Fibroblast of skin of abdomen (primary cell): ENCODE measurements around the gene KSR2. TPM values are rescaled to one million over a fixed set of nuclear protein-coding genes. Genes with fewer than 3 reads are reported as not detected.
"Not testable (repeated sequence)": the region's sequence is repeated elsewhere in the genome, so short reads cannot be mapped to it uniquely, and the experiment has no call there.

Experiments
- DNase-seq: peaks from one replicate; pipeline ENCODE4 v3.0.0-alpha.2; 2013
- polyA plus RNA-seq, 2 experiments: library from polyadenylated mRNA; unstranded; fragments of 120-200 nt; gene quantifications; one replicate each; pipeline ENCODE4 v1.2.1, GENCODE V29; 2013; ENCODE audit not compliant: insufficient read length in 2 of 2

Gene KSR2
- polyA plus RNA-seq (2013, experiment 1 of 2; ENCODE audit: insufficient read length), result 0.36 TPM
- 0.21 TPM for polyA plus RNA-seq (2013, experiment 2 of 2; ENCODE audit: insufficient read length)

DNA sequence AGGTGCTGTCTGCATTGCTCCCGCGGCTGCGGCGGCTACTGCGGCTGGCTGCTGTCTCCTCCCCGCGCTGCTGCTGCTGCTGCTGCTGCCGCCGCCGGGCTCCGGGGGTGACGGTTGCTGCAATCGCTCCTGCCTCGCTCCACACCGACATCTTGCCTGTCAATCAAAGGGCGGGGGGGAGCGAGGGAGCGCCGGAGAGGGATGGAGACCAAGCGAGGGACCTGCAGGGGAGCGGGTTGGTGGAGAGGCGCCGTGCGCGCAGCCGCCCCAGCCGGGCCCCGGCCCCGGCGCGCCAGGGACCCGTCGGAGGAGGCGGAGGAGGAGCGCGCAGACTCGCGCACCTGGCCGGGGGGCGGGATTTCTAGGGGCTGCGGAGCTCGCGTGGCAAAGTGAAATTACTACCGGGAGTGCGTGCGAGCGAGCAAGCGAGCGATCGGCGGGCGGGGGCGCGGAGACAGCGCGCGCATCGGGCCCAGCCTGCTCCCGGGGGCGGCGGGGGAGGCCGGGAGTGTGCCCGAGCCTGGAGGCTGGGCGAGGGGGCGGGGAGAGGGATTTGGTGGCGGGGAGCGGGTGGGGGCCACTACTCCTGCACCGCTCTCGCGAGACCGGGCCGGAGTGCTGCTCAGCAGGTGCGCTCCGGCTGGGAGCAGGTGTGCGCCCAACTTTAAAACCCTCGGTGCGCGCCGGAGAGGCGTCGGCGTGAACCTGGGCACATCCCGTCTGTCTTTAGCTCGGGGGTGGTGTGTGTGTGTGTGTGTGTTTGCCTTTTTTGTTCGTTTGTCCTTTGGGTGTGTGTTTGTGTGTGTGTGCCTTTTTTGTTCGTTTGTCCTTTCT is at the start of gene KSR2:
KSR2 (minus strand) TSS at position 165 of the 834 bp plus-strand sequence. CDS start 735 bp downstream, outside the sequence.
- peak; percentile 26 for DNase-seq

DNA sequence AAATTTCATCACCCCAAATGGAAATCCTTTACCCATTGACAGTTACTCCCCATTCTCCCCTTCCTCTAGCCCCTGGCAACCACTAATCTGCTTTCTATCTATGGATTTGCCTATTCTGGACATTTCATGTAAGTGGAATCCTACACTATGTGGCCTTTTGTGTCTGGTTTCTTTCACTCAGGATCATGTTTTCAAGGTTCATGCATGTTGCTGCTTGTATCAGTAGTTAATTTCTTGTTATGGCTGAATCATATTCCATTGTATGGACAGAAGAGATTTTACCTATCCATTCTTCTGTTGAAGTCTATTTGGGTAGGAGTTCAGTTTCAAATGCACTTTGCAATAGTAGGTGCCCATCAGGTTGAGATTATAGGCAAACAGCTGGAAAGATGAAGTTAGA is 49.1 kb upstream of the KSR2 start:
- no peak for DNase-seq

DNA sequence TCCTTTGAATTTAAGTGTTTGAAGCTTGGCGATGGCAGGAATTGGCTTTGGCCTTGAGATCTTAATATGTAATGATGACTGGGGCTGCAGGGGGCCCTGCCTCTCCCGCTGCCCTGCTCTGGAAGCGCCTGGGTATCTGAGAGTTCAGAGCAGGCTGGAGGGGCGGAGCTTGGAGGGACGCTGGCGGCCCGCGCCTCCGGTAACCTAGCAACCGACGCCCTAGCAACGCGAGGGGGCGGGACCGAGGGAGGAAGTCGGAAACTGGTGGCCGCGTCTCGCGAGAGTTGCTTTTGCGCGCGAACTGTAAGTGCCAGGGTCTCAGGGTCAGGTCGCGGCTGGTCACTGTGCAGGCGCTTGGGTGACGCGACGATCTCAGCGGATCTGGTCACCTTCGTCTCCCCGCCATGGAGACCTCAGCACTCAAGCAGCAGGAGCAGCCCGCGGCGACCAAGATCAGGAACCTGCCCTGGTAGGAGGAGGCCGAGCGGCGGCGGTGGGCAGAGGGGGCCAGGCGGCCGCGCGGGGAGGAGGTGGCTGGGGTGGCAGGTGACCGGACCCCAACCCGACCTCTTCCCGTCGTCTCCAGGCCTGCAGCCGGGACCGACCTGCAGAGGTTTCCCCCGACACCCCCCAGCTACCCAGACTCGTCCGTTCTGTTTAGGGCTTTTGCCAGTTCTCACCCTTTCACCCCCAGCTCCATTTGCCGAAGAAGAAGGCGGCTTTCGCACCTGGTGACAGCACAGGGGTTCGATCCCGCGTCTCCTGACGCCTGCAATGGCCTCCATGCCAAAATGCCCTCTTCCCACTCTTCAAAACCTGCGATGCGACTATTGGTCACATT is 47.9 kb upstream of the KSR2 start, which contains the start of gene RFC5:
RFC5 (plus strand) TSS at position 280 of the 841 bp plus-strand sequence; CDS start at position 405, 125 bp downstream.
- peak; percentile 97 for DNase-seq

DNA sequence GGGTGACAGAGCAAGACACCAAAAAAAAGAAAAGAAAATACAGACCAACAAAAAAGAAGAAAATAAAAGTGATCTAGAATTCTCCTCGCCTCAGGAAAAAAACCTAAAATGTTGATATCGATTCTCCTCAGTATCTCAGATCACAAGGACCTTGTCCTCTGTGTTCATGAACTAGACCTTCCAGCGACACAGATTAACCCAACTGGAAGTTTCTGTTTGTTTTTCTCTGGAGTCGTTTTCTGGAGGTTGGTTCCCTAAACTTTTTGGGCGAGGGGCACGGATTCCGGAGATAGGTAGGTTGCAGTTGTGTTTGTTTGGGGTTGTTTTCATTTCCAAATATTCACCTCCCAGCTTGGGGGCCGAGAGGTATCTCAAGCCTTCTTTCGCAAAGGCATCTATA is 47.2 kb upstream of the KSR2 start:
- no peak for DNase-seq

DNA sequence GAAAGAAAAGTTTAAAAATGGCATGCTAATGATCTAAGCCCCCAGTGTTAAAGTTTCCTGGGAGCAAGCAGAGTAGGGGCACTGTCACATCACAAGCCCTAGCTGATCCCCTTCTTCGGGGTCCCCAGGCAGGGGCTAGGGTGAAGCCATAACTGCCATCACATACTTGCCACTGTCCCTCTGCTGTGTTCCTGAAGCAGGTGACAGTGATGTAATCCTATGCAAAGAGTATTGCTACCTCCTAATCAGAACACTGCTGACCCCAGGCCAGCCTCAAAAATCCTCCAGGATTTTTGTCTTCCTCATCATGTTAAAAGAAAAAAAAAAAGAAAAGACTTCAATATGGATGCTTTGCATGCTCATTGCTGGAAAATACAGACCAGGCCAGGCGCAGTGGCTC is 46.5 kb upstream of the KSR2 start:
- no peak for DNase-seq

DNA sequence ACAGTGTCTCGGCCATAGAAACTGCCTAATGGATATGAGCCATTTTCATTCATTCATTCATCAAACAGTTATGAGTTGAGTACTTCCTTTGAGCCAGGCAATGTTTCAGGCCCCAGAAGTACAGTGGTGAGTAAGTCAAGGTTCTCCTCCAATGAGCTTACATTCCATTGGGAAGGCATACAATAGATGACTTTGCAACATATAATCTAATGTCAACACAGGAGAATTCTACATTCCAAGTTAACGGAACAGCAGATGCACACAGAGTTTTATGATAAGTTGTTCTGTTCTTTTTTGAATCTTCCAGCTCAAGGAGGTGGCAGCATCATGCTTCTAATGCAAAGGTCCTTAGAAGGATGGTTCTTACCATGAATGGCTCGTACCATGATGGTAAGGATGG is 44.5 kb upstream of the KSR2 start:
- DNase-seq, result no peak

DNA sequence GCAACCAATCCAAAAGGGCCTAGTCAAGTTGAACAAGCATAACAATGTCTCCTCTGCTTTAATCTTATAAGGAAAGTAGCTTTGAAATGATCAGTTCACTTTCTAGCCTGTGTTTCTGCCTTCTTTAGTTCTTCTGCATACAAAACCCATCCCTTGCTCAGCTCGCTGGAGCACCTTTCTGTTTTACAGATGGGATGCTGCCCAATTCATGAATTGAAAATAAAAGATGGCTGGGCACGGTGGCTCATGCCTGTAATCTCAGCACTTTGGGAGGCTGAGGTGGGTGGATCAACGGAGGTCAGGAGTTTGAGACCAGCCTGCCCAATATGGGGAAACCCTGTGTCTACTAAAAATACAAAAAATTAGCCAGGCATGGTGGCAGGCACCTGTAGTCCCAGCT is 43.2 kb upstream of the KSR2 start:
- DNase-seq, result no peak

DNA sequence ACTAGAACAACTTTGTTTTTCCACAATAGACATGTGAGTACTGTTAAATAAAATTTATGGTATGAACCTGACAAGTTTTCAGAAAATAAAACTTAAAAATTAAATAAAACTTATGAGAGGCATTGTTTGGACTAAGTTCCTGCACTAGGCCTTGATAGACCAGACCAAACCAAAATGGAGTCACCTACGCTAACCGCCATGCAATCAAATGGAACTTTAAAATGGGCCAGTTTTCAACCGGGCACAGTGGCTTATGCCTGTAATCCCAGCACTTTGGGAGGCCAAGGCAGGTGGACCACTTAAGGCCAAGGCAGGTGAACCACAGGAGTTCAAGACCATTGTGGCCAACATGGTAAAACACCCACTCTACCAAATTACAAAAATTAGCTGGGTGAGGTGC is 42.6 kb upstream of the KSR2 start:
- no peak for DNase-seq

DNA sequence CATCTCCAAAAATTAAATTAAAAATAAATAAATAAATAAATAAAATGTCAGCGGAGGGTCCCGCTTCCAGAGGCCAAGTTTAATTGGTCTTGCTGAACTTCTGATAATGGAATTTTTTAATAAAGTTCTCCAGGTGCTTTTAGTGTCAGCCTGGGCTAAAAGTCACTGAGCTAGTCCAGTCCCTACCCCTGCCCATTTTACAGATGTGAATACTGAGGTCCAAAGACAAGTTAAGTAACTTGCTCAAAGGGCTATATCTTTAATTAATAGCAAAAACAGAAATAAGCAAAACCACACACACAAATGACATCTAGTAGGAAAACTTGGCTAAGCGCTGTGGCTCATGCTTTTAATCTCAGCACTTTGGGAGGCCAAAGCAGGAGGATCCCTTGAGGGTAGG is 42.1 kb upstream of the KSR2 start:
- no peak for DNase-seq

DNA sequence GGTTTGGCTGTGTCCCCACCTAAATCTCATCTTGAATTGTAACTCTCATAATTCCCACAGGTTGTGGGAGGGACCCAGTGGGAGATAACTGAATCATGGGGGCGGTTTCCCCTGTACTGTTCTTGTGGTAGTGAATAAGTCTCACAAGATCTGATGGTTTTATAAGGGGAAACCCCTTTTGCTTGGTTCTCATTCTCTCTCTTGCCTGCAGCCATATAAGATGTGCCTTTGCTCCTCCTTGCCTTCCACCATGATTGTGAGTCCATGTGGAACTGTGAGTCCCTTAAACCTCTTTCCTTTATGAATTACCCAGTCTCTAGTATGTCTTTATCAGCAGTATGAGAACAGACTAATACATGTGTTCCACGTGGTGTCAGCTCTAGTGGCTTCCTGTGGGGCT is 31.0 kb upstream of the KSR2 start:
- not testable (repeated sequence) for DNase-seq

DNA sequence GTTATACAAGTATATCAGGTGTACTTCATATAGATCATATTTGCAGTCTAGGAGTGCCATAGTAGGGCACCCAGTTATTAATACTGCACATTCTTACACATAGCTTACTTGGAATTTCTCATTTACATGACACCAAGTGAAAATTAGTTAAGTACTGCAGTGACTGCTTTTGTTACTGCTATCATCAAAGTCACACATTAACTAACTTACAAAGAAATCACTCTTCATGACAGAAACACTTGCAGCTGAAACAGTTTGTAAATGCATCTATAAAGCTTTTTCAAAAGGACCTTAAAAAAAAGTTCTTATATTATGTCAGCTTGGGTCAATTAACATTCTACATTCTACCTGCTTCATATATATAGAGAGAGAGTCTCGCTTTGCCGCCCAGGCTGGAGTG is 29.9 kb upstream of the KSR2 start:
- DNase-seq, result no peak

DNA sequence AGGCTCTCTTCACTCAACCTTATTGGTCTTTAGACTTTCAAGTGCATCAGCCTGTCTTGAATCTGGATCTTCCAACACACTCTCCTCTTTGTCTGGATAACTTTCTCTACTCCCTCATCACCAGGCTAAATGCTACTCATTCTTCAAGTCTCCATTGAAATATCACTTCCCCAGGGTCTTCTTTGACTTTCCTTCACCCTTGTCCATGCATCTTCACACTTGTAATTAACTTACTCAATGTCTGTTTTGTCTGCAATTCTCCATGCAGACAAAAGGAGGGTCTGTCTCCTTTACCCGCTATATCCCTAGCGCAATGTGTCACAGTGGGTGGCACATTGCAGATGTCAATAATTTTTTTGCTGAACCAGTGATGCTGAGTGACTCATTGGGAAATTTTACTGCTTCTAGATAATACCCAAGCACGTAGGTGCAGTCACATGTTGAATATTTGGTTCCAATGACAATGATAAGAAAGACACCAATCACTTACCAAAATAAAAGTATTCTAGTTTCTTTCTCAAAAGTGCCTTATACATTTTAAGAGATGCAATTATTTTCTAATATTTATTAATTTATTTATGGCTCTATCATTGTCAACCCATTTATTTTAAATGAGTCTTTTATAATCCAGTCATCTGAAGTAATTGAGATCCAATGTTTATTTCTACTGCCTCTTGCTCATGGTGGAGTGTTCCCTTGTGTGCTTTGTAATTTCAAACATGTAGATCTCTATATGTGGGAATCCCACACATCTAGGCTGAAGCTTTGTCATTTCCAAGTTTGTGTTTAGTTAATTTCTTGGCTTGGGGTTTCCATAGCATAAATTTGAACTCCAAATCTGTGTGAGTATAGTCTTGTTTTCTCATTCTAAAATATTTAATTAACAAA is 26.0 kb upstream of the KSR2 start:
- no peak for DNase-seq

DNA sequence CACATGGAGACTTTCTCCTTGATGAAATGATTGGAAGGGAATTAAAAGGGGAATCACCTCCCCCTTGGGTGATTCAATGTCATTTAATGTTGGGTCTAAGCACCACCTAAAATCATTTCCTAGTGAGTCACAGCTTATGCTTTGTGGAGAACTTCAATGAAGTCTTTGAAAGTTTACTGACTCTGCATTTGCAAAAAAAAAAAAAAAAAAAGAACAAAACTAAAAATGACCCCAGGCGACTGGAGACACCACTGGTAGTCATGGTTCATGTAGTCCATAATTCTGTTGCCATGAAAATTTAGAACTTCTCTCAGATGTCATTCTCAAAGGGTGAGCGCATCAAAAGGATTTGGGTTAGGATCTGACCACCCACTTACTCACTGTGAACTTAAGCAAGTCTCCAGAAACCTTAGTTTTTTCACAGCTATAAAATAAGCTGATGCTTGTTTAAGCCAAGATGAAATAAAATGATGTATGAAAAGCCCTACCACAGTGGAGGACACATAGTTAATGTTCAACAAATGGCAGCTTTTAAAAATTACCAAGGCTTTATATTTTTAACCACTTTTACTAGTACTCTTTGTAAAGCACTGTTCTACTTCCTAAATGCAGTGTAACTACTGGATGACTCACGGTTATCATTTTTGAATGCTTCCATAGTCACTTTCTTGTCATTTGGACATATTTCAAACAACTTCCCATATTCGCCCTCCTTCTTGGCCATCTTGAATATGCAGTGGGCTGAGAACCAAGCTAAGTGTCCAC is 18.1 kb upstream of the KSR2 start:
- peak; percentile 81 for DNase-seq

DNA sequence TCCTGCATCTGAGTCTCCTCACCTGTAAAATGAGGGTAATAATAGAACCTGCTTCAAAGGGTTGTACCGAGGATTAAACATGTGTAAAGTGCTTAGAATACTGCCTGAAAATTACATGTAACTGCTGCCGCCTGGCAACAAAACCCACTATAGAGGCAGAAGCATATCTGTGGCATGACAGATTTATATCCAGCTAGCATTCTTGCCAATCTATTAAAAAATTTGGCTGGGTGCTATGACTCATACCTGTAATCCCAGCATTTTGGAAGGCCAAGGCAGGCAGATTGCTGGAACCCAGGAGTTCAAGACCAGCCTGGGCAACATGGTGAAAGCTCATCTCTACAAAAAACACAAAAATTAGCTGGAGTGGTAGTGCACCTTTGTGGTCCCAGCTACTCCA is 16.4 kb upstream of the KSR2 start:
- peak; percentile 6 for DNase-seq

DNA sequence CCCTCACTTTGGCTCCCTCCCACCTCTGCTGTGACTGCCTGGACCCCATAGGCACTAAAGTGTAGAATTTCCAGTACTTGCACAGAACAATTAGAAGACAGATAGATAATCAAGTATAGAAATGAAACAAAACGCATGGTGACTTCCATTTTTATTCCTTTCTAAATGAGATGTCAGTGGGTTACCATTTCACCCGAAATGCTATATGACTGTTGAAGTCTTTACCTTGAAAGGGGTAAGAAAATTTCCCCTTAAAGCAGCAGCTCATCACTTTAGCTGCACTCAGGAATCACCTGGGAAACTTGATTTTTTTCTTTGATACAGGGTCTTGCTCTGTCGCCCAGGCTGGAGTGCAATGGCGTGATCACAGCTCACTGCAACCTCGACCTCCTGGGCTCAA is 12.5 kb upstream of the KSR2 start:
- no peak for DNase-seq

DNA sequence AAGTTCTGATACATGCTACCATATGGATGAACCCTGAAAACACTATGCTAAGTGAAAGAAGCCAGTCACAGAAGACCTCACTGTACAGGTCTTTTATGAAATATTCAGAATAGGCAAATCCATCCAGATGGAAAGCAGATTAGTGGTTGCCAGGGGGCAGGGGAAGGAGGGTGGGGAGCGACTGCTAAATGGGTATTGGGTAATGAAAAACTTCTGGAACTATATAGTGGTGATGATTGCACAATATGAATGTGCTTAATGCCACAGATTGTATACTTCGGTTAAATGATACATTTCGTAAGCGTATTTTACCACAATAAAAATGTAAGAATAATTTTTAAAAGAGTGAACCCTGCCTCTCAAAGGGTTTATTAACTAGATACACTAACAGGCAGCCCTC is 11.8 kb upstream of the KSR2 start:
- DNase-seq, result peak; percentile 44

DNA sequence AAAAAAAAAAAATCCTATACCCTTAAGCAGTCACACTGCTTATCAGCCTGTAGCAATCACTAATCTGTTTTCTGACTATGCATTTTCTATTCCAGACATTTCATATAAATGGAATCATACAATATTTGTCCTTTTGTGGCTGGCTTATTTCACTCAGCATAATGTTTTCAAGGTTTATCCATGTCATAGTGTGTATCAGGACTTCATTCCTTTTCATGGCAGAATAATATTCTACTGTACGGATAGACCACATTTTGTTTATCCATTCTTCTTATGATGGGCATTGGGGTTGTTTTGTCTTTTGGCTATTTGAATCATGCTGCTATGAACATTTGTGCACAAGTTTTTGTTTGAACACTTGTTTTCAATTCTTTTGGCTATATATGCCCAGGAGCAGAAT is 8.6 kb upstream of the KSR2 start:
- no peak for DNase-seq

DNA sequence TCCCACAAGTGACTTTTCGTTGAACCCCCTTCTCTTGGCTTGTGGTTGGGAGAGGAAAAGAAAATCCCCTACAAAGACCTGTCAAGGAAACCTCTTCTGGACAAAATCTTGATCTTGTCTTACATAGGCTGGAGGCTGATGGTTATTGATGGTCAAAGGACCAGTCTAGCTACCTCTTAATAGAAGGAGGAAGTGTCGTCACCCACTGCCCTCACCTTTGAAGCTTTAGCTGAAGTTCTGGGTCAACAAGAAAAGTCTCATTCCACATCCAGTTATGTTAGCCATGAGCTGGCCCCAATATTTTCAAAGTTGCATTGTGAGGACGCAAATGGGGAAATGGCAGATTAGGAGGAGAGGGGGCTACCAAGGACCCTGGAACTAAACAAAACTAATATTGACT is 6.2 kb upstream of the KSR2 start:
- no peak for DNase-seq

DNA sequence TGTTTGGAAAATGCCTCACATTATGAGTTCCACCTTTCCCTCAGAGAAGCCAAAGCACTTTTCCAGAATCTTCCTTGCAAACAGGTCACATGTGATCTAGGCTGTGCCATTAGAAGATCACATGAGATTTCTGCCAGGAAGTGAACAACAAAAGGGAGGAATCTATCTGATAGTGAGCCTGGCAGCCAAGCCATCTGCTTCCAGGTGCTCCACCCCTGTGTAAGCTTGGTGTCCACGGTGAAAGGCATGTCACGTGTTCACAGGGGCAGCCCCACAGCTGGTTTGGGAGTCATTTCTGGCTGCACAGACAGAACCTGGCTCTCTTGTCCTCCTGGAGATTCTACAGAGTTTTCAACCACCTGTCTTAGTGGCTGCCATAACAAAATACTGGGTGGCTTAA is 3.5 kb upstream of the KSR2 start:
- no peak for DNase-seq

DNA sequence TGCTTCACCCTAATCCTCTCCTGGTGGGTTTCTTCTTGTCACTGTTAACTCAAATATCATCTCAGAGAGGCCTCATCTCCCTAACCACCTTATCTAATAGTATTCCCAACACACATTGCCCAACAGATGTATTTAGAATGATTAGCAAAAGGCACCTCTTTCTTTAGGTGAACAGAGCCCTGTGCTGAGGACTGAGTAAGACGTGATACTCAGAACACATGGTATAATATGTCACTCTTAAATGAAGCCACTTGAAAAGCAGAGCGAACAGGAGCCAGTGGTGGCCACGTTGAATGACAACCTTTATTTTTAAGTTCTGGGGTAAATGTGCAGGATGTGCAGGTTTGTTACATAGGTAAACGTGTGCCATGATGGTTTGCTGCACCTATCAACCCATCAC is 1.5 kb upstream of the KSR2 start:
- no peak for DNase-seq

DNA sequence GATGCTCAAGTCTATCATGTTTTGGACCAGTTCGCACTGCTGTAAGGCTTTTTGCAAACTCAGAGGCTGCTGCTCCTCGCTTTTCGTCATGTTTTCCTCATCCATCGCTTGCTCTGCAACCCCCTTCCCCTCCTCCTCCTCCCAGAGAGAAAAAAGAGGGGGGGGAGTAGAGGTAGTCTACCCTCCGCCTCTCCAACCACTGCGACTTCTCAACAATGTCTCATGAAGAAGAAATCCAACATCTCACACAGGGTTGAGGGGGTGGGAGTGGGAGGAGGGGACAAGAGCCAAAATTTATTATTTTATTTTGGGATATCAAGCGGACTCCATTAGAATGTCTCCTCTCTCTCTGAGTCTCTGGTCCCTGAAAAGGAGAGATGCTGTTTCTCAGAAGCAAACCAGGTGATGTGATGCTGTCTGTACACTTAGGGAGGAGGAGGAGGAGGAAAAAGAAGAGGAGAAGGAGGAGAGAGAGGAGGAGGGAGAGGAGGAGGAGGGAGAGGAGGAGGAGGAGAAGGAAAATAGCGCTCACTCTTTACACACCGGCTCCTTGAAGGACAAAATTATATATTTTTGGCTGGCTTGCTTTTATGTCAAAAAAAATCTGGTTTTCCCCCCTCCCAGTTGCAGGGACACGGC is 520 bp downstream of the KSR2 start:
- DNase-seq, result no peak
